Retinal pigment epithelial cell (primary cell): ENCODE data around the gene GAA.
"Not testable (repeated sequence)": the region's sequence is repeated elsewhere in the genome, so short reads cannot be mapped to it uniquely, and the experiment has no call there.

Experiments
- DNase-seq: peaks from one replicate; pipeline ENCODE4 v3.0.0-alpha.2; 2010; ENCODE audit warnings: low read depth
- H3K4me3 ChIP-seq: 2 replicates; pipeline ENCODE4 v1.5.1; 2011; ENCODE audit warnings: mild to moderate bottlenecking, low read length, control low read depth, moderate library complexity
- TF ChIP-seq, protein P1 (sequence below): conservative IDR thresholded peaks from 2 replicates; pipeline ENCODE4 v1.5.1; 2011; ENCODE audit warnings: low read depth, low read length, control low read depth, inconsistent platforms

Gene GAA

DNA sequence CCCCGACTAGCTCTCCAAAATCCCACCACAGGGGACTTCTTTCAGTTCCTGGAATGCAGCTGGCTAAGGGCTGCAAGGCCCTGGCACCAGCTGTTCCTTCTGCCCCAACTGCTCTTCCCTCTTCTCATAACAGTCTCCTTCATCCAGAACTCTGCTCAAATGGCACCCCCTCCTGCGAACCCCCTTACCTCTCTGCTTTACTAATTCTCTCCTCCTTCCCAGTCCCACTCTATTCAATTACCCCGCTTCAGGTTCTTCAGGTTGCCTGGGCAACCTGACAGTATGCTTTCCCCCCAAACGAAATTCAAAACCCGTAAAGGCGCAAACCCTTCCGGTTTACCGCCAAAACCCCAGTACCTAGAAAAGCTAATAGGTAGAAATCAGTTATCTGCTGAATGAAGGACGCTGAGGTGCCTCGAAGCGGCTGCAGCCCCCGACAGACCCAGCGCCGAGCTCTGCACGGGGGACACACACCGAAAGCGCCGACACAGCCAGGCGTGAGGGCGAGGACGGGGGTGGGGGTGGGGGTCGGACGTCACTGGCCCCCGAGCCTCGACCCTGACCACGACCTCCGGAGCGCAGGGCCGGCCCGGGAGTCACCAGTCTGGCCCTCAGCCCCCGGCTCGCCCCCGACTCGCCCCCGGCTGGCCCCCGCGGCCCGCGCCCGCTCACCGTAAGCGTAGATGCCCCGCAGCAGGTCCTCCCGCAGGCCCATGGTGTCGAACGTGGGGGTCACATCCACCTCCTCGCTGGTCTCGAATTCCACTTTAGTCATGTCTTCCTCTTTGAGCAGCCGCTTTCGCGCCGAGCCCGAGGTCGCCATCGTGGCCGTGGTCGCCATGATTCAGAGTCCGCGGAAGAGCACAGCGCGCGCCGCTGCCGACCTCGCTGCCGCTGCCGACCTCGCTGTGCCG is 45.0 kb downstream of the GAA start:
- TF ChIP-seq, protein P1, sequence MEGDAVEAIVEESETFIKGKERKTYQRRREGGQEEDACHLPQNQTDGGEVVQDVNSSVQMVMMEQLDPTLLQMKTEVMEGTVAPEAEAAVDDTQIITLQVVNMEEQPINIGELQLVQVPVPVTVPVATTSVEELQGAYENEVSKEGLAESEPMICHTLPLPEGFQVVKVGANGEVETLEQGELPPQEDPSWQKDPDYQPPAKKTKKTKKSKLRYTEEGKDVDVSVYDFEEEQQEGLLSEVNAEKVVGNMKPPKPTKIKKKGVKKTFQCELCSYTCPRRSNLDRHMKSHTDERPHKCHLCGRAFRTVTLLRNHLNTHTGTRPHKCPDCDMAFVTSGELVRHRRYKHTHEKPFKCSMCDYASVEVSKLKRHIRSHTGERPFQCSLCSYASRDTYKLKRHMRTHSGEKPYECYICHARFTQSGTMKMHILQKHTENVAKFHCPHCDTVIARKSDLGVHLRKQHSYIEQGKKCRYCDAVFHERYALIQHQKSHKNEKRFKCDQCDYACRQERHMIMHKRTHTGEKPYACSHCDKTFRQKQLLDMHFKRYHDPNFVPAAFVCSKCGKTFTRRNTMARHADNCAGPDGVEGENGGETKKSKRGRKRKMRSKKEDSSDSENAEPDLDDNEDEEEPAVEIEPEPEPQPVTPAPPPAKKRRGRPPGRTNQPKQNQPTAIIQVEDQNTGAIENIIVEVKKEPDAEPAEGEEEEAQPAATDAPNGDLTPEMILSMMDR = no peak
- no peak for DNase-seq
- peak overlapping the region; percentile 87 for H3K4me3 ChIP-seq

DNA sequence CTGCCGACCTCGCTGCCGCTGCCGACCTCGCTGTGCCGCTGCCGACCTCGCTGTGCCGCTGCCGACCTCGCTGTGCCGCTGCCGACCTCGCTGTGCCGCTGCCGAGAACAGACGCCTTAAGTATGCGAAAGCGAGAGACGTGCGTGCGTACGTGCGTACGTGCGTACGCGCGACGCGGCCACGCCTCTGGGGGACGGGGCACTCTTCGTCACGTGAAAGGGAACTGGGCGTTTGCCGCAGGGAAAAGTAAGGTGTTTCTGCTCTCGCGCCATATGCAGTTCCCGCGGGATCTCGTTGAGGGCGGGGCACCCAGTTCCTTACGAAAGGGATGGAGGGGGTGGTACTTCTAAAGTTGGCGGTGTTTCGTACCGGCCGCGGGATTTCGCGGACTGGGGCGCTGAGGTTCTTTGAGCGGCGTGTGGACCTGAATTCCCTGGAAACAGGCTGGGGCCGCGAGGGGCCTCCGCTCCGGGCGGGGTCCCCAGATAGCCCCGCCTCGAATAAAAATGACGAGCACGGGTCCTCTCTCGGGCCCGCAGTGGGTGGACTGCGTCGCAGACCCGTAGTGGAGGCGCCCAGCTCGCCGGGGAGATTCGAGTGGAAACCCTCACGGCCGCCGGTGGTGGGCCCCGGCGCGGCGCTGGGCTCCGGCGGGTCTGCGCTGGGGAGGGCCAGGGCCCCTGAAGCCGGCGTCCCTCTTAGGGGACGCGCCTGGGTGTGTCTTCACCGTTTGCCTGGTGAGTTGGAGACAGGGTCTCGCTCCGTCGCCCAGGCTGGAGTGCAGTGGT is 45.8 kb downstream of the GAA start, which contains the start of gene EIF4A3:
TSS of gene EIF4A3 (minus strand) at position 94 of the 788 bp plus-strand sequence. CDS start 167 bp downstream, outside the sequence.
- DNase-seq = peak; percentile 97
- peak within 1 kb of the TSS; percentile 87 for H3K4me3 ChIP-seq

DNA sequence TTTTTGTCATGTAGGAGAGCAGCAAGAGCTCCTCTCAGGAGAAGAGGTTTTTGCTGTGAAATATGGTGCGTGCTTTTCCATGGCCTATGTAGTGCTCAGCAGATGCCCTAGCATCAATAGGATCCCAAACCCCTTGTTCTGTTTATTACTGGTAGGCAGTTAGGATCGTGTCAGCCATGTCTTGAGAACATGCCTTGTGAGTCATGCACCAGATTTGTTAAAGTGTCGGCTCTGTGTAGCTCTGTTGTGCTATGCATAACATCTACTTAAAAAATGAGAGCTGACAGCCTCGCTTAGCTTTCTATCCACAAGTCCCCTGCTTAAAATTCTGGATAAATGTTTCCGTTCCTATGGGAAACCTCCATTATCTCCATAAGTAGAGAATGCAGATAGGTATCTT is 50.0 kb downstream of the GAA start:
- TF ChIP-seq, protein P1 = no peak
- H3K4me3 ChIP-seq = no peak overlapping the region
- DNase-seq = peak; percentile 88

More for the DNA sequence above, 45.8 kb downstream of the GAA start, which contains the start of gene EIF4A3:
- TF ChIP-seq, protein P1 = no peak

DNA sequence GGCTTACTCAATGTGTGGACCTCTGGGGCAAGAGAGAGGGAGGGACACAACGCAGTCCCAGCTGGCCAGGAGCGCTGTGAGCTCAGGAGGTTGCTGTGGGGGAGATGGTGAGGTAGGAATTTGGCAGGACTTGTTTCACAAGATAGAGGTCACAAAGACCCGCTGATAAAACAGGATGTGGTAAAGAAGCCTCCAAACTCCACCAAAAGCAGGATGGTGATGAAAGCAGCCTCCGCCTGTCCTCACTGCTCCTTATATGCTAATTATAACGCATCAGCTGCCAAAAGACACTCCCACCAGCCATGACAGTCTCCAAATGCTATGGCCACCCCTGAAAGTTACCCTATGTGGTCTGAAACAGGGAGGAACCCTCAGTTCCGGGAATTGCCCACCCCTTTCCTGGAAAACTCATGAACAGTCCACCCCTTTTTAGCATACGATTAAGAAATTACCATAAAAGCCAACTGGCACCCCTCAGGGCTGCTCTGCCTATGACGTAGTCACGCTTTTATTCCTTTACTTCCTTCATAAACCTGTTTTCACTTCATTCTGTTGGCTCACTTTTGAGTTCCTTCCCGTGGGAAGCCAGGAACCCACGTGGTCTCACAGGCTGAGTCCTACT is 50.8 kb downstream of the GAA start:
- no peak for DNase-seq
- TF ChIP-seq, protein P1 = no peak
- H3K4me3 ChIP-seq = no peak overlapping the region

DNA sequence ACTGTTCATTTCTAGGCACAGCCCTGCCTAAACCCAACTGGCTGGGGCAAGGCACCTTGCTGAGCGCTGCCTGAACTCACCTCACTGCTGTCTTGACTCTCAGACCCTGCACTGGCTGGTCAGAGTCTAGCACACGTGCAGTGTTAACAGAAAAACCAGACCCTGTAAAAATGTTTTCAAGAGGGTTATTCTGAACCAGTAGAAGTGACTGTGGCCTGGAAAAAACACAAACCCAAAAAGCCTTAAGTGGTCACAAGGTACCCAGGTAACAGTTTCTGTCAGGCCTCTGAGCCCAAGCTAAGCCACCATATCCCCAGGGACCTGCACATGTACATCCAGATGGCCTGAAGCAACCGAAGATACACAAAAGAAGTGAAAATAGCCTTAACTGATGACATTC is 51.6 kb downstream of the GAA start:
- TF ChIP-seq, protein P1 = no peak
- H3K4me3 ChIP-seq = no peak overlapping the region
- DNase-seq = no peak

DNA sequence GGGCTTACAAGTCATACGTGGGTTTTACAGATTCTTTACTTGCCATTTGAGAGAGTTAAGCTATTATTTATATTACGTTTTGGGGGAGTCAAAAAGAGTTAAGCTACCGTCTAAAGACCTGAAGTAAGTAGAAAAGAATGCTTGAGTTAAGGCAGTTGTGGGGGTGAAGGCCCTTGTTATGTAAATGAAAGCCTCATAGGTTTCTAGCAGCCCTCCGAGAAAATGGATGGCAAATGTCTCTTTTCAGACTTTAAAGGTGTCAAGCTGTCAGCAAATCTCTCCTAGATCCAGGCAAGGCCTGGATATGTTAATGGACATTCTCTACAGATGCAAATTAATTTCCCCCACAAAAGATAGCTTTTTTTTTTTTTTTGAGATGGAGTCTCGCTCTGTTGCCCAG is 52.8 kb downstream of the GAA start:
- no peak for DNase-seq
- TF ChIP-seq, protein P1 = no peak
- H3K4me3 ChIP-seq = no peak overlapping the region

DNA sequence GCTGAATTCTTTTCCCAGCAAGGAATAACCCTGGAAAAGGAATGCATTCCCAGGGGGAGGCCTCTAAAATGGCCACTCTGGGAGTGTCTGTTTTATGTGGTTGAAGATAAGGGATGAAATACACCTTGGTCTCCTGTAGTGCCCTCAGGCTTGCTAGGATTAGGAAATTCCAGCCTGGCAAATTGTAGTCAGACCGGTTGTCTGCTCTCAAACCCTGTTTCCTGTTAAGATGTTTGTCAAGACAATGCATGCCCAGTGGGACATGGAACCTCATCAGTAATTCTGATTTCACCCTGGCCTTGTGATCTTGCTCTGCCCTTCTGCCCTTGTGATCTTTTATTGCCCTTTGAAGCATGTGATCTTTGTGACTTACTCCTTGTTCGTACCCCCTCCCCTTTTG is 54.2 kb downstream of the GAA start:
- not testable (repeated sequence) for DNase-seq, H3K4me3 ChIP-seq
